Measurements from ENCODE around the gene FAM78A.

DNA sequence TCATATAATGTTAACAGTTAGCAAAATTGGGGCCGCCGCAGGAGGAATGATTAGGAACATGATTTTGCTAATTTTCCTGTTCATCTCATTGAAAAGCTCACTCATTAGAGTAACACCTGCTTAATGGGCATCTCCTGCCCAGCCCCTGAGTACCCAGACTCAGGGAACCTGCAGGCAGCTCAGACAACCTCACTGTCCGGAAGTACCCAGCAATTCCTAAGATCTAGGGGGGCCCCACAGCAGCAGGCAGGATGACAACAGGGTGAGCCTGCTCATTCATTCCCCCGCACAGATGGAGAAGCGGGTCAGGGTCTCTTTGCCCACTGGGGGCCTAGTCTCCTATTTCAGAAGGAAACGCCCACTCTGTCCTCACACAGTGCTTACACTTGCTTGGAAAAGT is 12.6 kb downstream of the FAM78A start:
- TF ChIP-seq, protein P1, sequence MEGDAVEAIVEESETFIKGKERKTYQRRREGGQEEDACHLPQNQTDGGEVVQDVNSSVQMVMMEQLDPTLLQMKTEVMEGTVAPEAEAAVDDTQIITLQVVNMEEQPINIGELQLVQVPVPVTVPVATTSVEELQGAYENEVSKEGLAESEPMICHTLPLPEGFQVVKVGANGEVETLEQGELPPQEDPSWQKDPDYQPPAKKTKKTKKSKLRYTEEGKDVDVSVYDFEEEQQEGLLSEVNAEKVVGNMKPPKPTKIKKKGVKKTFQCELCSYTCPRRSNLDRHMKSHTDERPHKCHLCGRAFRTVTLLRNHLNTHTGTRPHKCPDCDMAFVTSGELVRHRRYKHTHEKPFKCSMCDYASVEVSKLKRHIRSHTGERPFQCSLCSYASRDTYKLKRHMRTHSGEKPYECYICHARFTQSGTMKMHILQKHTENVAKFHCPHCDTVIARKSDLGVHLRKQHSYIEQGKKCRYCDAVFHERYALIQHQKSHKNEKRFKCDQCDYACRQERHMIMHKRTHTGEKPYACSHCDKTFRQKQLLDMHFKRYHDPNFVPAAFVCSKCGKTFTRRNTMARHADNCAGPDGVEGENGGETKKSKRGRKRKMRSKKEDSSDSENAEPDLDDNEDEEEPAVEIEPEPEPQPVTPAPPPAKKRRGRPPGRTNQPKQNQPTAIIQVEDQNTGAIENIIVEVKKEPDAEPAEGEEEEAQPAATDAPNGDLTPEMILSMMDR (conservative IDR thresholded peaks at IDR 0.05; ENCODE audit: low read depth, low read length): no peak
- TF ChIP-seq EZH2 (IDR thresholded peaks at IDR 0.05; ENCODE audit: low read length, unreplicated experiment): no peak
